Measurements from ENCODE around the gene CDH4. TPM values are rescaled to one million over a fixed set of nuclear protein-coding genes. Genes with fewer than 3 reads are reported as not detected.

CDH4 gene
- total RNA-seq, 2 experiments from 2014 or later, result 0.11 to 0.18 TPM

GRCh38 chr20:61376541-61377240 is 124.6 kb downstream of the CDH4 start:
- ChIA-PET CTCF (no interaction called here), POLR2A (no interaction called here)
- DNase-seq, result no peak
- ATAC-seq, result no peak
- Mint-ChIP-seq H3K36me3 (ENCODE audit: low read depth) (no peaks in the 10 kb centered on the region), H3K9me3 (no peaks in the 10 kb centered on the region), H3K4me3 (no peak overlapping the region), H3K4me1 (ENCODE audit: low read depth) (no peaks in the 10 kb centered on the region), H3K27ac (no peak overlapping the region), H3K27me3 (no peaks in the 10 kb centered on the region)
- intact Hi-C loops (cut with micrococcal nuclease), result no loop called here
- TF ChIP-seq CTCF (IDR thresholded peaks at IDR 0.05), result no peak

GRCh38 chr20:61378694-61379355 is 126.8 kb downstream of the CDH4 start:
- intact Hi-C loops (cut with micrococcal nuclease), result no loop called here
- Mint-ChIP-seq H3K27ac (no peak overlapping the region), H3K9me3 (peaks cover 2% of the 10 kb centered on the region), H3K36me3 (ENCODE audit: low read depth) (no peaks in the 10 kb centered on the region), H3K4me1 (ENCODE audit: low read depth) (no peaks in the 10 kb centered on the region), H3K27me3 (no peaks in the 10 kb centered on the region), H3K4me3 (no peak overlapping the region)
- ChIA-PET CTCF (no interaction called here), POLR2A (no interaction called here)
- TF ChIP-seq CTCF (IDR thresholded peaks at IDR 0.05), result no peak
- ATAC-seq, result no peak
- no peak for DNase-seq

GRCh38 chr20:61379898-61380544 is 128.0 kb downstream of the CDH4 start:
- Mint-ChIP-seq H3K4me1 (ENCODE audit: low read depth) (no peaks in the 10 kb centered on the region), H3K27ac (no peak overlapping the region), H3K36me3 (ENCODE audit: low read depth) (no peaks in the 10 kb centered on the region), H3K4me3 (no peak overlapping the region), H3K9me3 (peaks cover 2% of the 10 kb centered on the region), H3K27me3 (no peaks in the 10 kb centered on the region)
- intact Hi-C loops (cut with micrococcal nuclease), result no loop called here
- DNase-seq, result no peak
- ChIA-PET CTCF (no interaction called here), POLR2A (no interaction called here)
- TF ChIP-seq CTCF (IDR thresholded peaks at IDR 0.05), result no peak
- no peak for ATAC-seq

GRCh38 chr20:61380545-61380915 is 128.5 kb downstream of the CDH4 start:
- ChIA-PET POLR2A (no interaction called here), CTCF (no interaction called here)
- Mint-ChIP-seq H3K9me3 (peaks cover 2% of the 10 kb centered on the region), H3K36me3 (ENCODE audit: low read depth) (no peaks in the 10 kb centered on the region), H3K27me3 (no peaks in the 10 kb centered on the region), H3K4me1 (ENCODE audit: low read depth) (no peaks in the 10 kb centered on the region), H3K4me3 (no peak overlapping the region), H3K27ac (no peak overlapping the region)
- no peak for ATAC-seq
- intact Hi-C loops (cut with micrococcal nuclease), result no loop called here
- no peak for DNase-seq
- TF ChIP-seq CTCF (IDR thresholded peaks at IDR 0.05), result no peak

GRCh38 chr20:61382194-61382593 is 130.1 kb downstream of the CDH4 start:
- ATAC-seq (no peak), DNase-seq (no peak)
- H3K9me3 Mint-ChIP-seq, result peaks cover 2% of the 10 kb centered on the region
- intact Hi-C loops (cut with micrococcal nuclease), result no loop called here
- no peak overlapping the region for H3K27ac Mint-ChIP-seq
- peaks cover 2% of the 10 kb centered on the region for H3K27me3 Mint-ChIP-seq
- H3K36me3 Mint-ChIP-seq (ENCODE audit: low read depth), result no peaks in the 10 kb centered on the region
- ChIA-PET POLR2A (no interaction called here), CTCF (no interaction called here)
- no peak for TF ChIP-seq CTCF (IDR thresholded peaks at IDR 0.05)
- no peaks in the 10 kb centered on the region for H3K4me1 Mint-ChIP-seq (ENCODE audit: low read depth)
- H3K4me3 Mint-ChIP-seq, result no peak overlapping the region
